GM12801 (cell line): ENCODE measurements around the gene HPSE.

Source experiments
- CTCF ChIP-seq: IDR thresholded peaks from one replicate; pipeline ENCODE4 v1.5.1; 2011; ENCODE audit warnings: control low read depth; ENCODE audit not compliant: insufficient read length; ENCODE audit errors: extremely low read depth

Gene HPSE

GRCh38 chr4:83356899-83357661, 22.4 kb upstream of the HPSE start:
- no peak for TF ChIP-seq CTCF

- no peak for TF ChIP-seq CTCF
Observed at GRCh38 chr4:83353516-83353915, 18.9 kb upstream of the HPSE start.

- TF ChIP-seq CTCF: no peak
Observed at GRCh38 chr4:83348074-83348473, 13.4 kb upstream of the HPSE start.

GRCh38 chr4:83342476-83342875, 7.8 kb upstream of the HPSE start:
- no peak for TF ChIP-seq CTCF

- no peak for TF ChIP-seq CTCF
Observed at GRCh38 chr4:83340692-83341343, 6.2 kb upstream of the HPSE start.

GRCh38 chr4:83339573-83339972, 4.9 kb upstream of the HPSE start:
- no peak for TF ChIP-seq CTCF

- TF ChIP-seq CTCF: no peak
Observed at GRCh38 chr4:83335701-83336100, 1.1 kb upstream of the HPSE start.
